Liver (tissue), 9 donors: ENCODE measurements around the gene ROPN1L. TPM values are rescaled to one million over a fixed set of nuclear protein-coding genes. Genes with fewer than 3 reads are reported as not detected.

Source experiments
- DNase-seq: peaks from one replicate; pipeline ENCODE4 v3.0.0-alpha.2; 2017; ENCODE audit warnings: low spot score
- H3K27ac ChIP-seq, 2 donors: one replicate each; pipeline ENCODE4 v1.7.0; 2013; ENCODE audit warnings: inconsistent platforms in 2 of 2, low read length in 2 of 2, control low read depth in 1 of 2, low read depth in 1 of 2, mild to moderate bottlenecking in 1 of 2
- H3K27me3 ChIP-seq, 4 donors: one replicate each; pipeline versions ENCODE4 v1.6.1 to v1.7.0; 2013; ENCODE audit warnings: low read length in 3 of 4, inconsistent platforms in 1 of 4, mild to moderate bottlenecking in 1 of 4, moderate library complexity in 1 of 4; ENCODE audit not compliant: control insufficient read depth in 4 of 4, insufficient read depth in 4 of 4
- H3K36me3 ChIP-seq, 4 donors: one replicate each; pipeline versions ENCODE4 v1.6.1 to v1.7.0; 2013; ENCODE audit warnings: low read length in 3 of 4, mild to moderate bottlenecking in 3 of 4, low read depth in 1 of 4, moderate library complexity in 1 of 4; ENCODE audit not compliant: control insufficient read depth in 4 of 4, insufficient read depth in 3 of 4
- H3K4me1 ChIP-seq, 4 donors: one replicate each; pipeline versions ENCODE4 v1.6.1 to v1.7.0; 2013; ENCODE audit warnings: low read length in 3 of 4, mild to moderate bottlenecking in 3 of 4, moderate library complexity in 1 of 4; ENCODE audit not compliant: control insufficient read depth in 4 of 4, insufficient read depth in 4 of 4
- H3K4me3 ChIP-seq, 3 donors: one replicate each; pipeline versions ENCODE4 v1.6.1 to v1.7.0; 2013; ENCODE audit warnings: low read length in 3 of 3, control low read depth in 1 of 3, low read depth in 1 of 3, mild to moderate bottlenecking in 1 of 3
- H3K9ac ChIP-seq, 2 donors: one replicate each; pipeline ENCODE4 v1.7.0; 2013; ENCODE audit warnings: low read length in 2 of 2, mild to moderate bottlenecking in 2 of 2, moderate library complexity in 2 of 2, control low read depth in 1 of 2, low read depth in 1 of 2
- H3K9me3 ChIP-seq, 4 donors: one replicate each; pipeline versions ENCODE4 v1.6.1 to v1.7.0; 2013; ENCODE audit warnings: low read length in 3 of 4; ENCODE audit not compliant: control insufficient read depth in 4 of 4
- ATF3 ChIP-seq: IDR thresholded peaks from 2 replicates; pipeline ENCODE4 v1.6.1; 2016; ENCODE audit warnings: antibody characterized with exemption
- EGR1 ChIP-seq, 2 donors: IDR thresholded peaks; 2 replicates each; pipeline ENCODE4 v1.6.1; 2016 to 2018; ENCODE audit warnings: antibody characterized with exemption in 2 of 2, low read depth in 2 of 2
- GABPA ChIP-seq, 2 donors: IDR thresholded peaks in 1 of 2; conservative IDR thresholded peaks in 1 of 2; 2 replicates each; pipeline ENCODE4 v1.6.1; 2016; ENCODE audit warnings: antibody characterized with exemption in 2 of 2, mild to moderate bottlenecking in 1 of 2, moderate library complexity in 1 of 2
- HNF4G ChIP-seq: IDR thresholded peaks from 2 replicates; pipeline ENCODE4 v1.6.1; 2016; ENCODE audit warnings: antibody characterized with exemption
- JUND ChIP-seq, 2 donors: IDR thresholded peaks; 2 replicates each; pipeline ENCODE4 v1.6.1; 2016; ENCODE audit warnings: antibody characterized with exemption in 2 of 2
- MAX ChIP-seq: IDR thresholded peaks from 2 replicates; pipeline ENCODE4 v1.6.1; 2016; ENCODE audit warnings: antibody characterized with exemption
- NR2F2 ChIP-seq: IDR thresholded peaks from 2 replicates; pipeline ENCODE4 v1.6.1; 2016; ENCODE audit warnings: antibody characterized with exemption
- RXRA ChIP-seq, 2 donors: IDR thresholded peaks; 2 replicates each; pipeline ENCODE4 v1.6.1; 2017 to 2018; ENCODE audit warnings: antibody characterized with exemption in 2 of 2, mild to moderate bottlenecking in 1 of 2
- SP1 ChIP-seq: IDR thresholded peaks from 2 replicates; pipeline ENCODE4 v1.6.1; 2018; ENCODE audit warnings: antibody characterized with exemption, mild to moderate bottlenecking
- TAF1 ChIP-seq: conservative IDR thresholded peaks from 2 replicates; pipeline ENCODE4 v1.6.1; 2016; ENCODE audit warnings: antibody characterized with exemption, mild to moderate bottlenecking
- YY1 ChIP-seq: IDR thresholded peaks from 2 replicates; pipeline ENCODE4 v1.6.1; 2016; ENCODE audit warnings: antibody characterized with exemption, mild to moderate bottlenecking
- ZBTB33 ChIP-seq: IDR thresholded peaks from 2 replicates; pipeline ENCODE4 v1.6.1; 2016; ENCODE audit warnings: antibody characterized with exemption
- WGBS: extraction: QIAGEN DNeasy Blood & Tissue Kit; methylation state at CpG from one replicate; pipeline ENCODE4 v1.1.7; 2013; 5-methylcytosine and 5-hydroxymethylcytosine counted together
- polyA plus RNA-seq, 2 donors: library from polyadenylated mRNA; stranded (reverse) in 1 of 2; unstranded in 1 of 2; fragments of 200-250 nt in 1 of 2; fragments of >200 nt in 1 of 2; fragmentation: Nextera tagmentation in 1 of 2; extraction: Ambion mirVana in 1 of 2; gene quantifications; one replicate each; pipeline versions ENCODE4 v1.2.1 to v1.2.3, GENCODE V29; 2013 to 2015
- total RNA-seq, 2 donors: library from RNA; depleted of rRNA; stranded (reverse); fragments of >200 nt; gene quantifications; one replicate each; pipeline ENCODE4 v1.2.3, GENCODE V29; 2014
- TF ChIP-seq, protein P1 (sequence below): fragments of 150-350 bp; IDR thresholded peaks from 2 replicates; pipeline ENCODE4 v1.5.1; 2017; ENCODE audit warnings: improper control_type of control experiment, low read depth, low read length; ENCODE audit not compliant: missing input control
- TF ChIP-seq, protein P2 (sequence below): IDR thresholded peaks from 2 replicates; pipeline ENCODE4 v1.6.1; 2016; ENCODE audit warnings: antibody characterized with exemption, mild to moderate bottlenecking
- donor health status: healthy.
- donor health status: healthy.
- donor health status: healthy.
- donor health status: healthy.
- donor health status: healthy.

ROPN1L gene
- total and polyA plus RNA-seq, 4 donors, result 0.25 to 1.3 (median 0.87) TPM

DNA sequence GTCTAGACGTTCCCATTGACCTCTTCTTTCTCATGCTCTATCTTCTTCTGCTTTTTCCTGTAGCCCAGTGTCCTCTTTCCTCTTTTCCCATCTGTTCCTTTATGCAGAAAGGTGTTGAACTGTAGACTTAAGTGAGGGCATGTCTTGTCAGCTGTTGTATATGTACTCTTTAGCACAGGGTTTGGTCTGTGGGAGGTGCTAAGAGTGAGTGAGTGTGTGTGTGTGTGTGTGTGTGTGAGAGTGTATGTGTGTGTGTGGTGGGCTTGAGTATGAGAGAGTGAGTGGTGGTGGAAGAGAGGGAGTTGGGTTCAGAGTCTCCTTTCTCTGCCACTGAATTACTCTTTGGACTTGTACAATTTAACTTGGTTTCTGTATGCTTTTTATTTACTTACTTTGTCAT is 10.3 kb upstream of the ROPN1L start:
- WGBS, result 70% methylated on average over 1 of the region's 1 CpG
- DNase-seq, result no peak
- no peak overlapping the region for H3K9ac ChIP-seq
- TF ChIP-seq, protein P1, sequence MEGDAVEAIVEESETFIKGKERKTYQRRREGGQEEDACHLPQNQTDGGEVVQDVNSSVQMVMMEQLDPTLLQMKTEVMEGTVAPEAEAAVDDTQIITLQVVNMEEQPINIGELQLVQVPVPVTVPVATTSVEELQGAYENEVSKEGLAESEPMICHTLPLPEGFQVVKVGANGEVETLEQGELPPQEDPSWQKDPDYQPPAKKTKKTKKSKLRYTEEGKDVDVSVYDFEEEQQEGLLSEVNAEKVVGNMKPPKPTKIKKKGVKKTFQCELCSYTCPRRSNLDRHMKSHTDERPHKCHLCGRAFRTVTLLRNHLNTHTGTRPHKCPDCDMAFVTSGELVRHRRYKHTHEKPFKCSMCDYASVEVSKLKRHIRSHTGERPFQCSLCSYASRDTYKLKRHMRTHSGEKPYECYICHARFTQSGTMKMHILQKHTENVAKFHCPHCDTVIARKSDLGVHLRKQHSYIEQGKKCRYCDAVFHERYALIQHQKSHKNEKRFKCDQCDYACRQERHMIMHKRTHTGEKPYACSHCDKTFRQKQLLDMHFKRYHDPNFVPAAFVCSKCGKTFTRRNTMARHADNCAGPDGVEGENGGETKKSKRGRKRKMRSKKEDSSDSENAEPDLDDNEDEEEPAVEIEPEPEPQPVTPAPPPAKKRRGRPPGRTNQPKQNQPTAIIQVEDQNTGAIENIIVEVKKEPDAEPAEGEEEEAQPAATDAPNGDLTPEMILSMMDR, result no peak
- TF ChIP-seq SP1 (no peak), ZBTB33 (no peak), RXRA (IDR thresholded peaks at IDR 0.05) (no peak), HNF4G (no peak), EGR1 (IDR thresholded peaks at IDR 0.05; ENCODE audit: low read depth in 2 of 2) (no peak), TAF1 (no peak), YY1 (no peak), JUND (IDR thresholded peaks at IDR 0.05) (no peak), NR2F2 (no peak), ATF3 (no peak), MAX (no peak), GABPA (IDR thresholded peaks at IDR 0.05 in 1 of 2, conservative IDR thresholded peaks at IDR 0.05 in 1 of 2) (no peak)
- TF ChIP-seq, protein P2, sequence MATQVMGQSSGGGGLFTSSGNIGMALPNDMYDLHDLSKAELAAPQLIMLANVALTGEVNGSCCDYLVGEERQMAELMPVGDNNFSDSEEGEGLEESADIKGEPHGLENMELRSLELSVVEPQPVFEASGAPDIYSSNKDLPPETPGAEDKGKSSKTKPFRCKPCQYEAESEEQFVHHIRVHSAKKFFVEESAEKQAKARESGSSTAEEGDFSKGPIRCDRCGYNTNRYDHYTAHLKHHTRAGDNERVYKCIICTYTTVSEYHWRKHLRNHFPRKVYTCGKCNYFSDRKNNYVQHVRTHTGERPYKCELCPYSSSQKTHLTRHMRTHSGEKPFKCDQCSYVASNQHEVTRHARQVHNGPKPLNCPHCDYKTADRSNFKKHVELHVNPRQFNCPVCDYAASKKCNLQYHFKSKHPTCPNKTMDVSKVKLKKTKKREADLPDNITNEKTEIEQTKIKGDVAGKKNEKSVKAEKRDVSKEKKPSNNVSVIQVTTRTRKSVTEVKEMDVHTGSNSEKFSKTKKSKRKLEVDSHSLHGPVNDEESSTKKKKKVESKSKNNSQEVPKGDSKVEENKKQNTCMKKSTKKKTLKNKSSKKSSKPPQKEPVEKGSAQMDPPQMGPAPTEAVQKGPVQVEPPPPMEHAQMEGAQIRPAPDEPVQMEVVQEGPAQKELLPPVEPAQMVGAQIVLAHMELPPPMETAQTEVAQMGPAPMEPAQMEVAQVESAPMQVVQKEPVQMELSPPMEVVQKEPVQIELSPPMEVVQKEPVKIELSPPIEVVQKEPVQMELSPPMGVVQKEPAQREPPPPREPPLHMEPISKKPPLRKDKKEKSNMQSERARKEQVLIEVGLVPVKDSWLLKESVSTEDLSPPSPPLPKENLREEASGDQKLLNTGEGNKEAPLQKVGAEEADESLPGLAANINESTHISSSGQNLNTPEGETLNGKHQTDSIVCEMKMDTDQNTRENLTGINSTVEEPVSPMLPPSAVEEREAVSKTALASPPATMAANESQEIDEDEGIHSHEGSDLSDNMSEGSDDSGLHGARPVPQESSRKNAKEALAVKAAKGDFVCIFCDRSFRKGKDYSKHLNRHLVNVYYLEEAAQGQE, result no peak
- no peaks in the 10 kb centered on the region for H3K27me3 ChIP-seq
- peaks cover 10 to 59% (median 48%) of the 10 kb centered on the region in 4 donors for H3K36me3 ChIP-seq
- no peaks in the 10 kb centered on the region for H3K9me3 ChIP-seq
- no peak overlapping the region for H3K4me3 ChIP-seq
- no peaks in the 10 kb centered on the region for H3K4me1 ChIP-seq
- no peak overlapping the region for H3K27ac ChIP-seq
